Activated T-cell treated with anti-CD3 and anti-CD28 coated beads, Interleukin-2, amount 50 U/mL, for 4 hours (primary cell): ENCODE measurements around the gene NUTM2F. TPM values are rescaled to one million over a fixed set of nuclear protein-coding genes. Genes with fewer than 3 reads are reported as not detected.
"Not testable (repeated sequence)": the region's sequence is repeated elsewhere in the genome, so short reads cannot be mapped to it uniquely, and the experiment has no call there.

Experiments
- ATAC-seq, 2 donors: fragments of 200-7000 bp; cut with Tn5 transposase; one replicate each; pipeline ENCODE4 v1.10.0; 2021
- DNase-seq: peaks from one replicate; pipeline ENCODE4 v3.0.0-alpha.2; 2020
- H3K27me3 Mint-ChIP-seq: one replicate; pipeline ENCODE4 v1.8.0; 2021; ENCODE audit warnings: low read depth, mixed read lengths
- H3K36me3 Mint-ChIP-seq: one replicate; pipeline ENCODE4 v1.8.0; 2022; ENCODE audit warnings: mixed read lengths; ENCODE audit not compliant: insufficient read depth
- H3K4me1 Mint-ChIP-seq: one replicate; pipeline ENCODE4 v1.8.0; 2021; ENCODE audit warnings: low read depth, mixed read lengths
- H3K4me3 Mint-ChIP-seq: one replicate; pipeline ENCODE4 v1.8.0; 2021; ENCODE audit warnings: mild to moderate bottlenecking, moderate library complexity, mixed read lengths
- H3K9me3 Mint-ChIP-seq: one replicate; pipeline ENCODE4 v1.8.0; 2021; ENCODE audit warnings: mixed read lengths
- total RNA-seq, 3 donors: library from RNA; stranded (reverse); gene quantifications; one replicate each; pipeline ENCODE4 v1.2.1, GENCODE V29; 2021

NUTM2F gene
- total RNA-seq, 3 donors from 2014 or later = not detected

DNA sequence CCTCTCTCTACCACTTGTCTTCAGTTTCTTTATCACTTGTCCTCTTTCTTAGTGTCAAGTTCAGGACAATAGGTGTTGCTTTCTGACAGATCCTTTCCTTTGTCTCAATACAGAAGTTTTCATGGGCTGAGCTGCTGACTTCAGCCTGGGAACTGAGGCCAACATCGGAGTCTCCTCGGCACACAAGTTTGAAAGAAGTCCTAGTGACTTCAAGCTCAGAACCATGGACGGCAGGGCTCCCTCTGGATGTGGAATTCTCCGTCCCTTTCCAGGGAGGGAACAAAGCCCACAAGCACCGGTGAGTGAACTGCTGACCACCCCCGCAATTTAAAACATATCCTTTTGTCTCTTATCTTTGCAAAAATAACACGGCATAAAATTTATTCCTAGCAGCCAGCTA is 10.3 kb upstream of the NUTM2F start:
- not testable (repeated sequence) for ATAC-seq, H3K36me3 Mint-ChIP-seq, H3K4me1 Mint-ChIP-seq, H3K9me3 Mint-ChIP-seq, H3K27me3 Mint-ChIP-seq, H3K4me3 Mint-ChIP-seq, DNase-seq

- not testable (repeated sequence) for H3K36me3 Mint-ChIP-seq, H3K4me3 Mint-ChIP-seq, H3K4me1 Mint-ChIP-seq, ATAC-seq, H3K27me3 Mint-ChIP-seq, H3K9me3 Mint-ChIP-seq, DNase-seq
Measured at GRCh38 chr9:94336445-94336844, 8.0 kb upstream of the NUTM2F start.

DNA sequence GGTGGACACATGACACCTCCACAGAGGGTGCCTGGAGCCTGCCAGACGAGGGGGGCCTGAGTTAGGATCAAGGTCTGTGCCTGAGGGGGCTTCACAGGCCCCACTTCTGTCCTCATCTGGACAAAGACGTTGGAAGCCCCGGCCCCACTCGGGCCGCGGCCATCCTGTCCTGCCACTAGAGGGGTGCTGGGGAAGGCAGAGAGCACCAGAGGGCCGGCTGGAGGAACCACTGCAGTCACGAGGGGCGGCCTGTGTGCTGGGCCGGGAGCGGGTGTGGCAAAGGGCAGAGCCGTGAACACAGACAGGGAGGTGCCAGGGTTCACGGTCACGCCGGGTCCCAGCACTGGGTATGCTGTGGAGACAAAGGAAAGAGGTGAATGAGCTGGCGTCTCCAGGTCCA is 2.9 kb downstream of the NUTM2F start:
- H3K9me3 Mint-ChIP-seq, ATAC-seq, H3K36me3 Mint-ChIP-seq, DNase-seq, H3K4me1 Mint-ChIP-seq, H3K4me3 Mint-ChIP-seq, H3K27me3 Mint-ChIP-seq: not testable (repeated sequence)

DNA sequence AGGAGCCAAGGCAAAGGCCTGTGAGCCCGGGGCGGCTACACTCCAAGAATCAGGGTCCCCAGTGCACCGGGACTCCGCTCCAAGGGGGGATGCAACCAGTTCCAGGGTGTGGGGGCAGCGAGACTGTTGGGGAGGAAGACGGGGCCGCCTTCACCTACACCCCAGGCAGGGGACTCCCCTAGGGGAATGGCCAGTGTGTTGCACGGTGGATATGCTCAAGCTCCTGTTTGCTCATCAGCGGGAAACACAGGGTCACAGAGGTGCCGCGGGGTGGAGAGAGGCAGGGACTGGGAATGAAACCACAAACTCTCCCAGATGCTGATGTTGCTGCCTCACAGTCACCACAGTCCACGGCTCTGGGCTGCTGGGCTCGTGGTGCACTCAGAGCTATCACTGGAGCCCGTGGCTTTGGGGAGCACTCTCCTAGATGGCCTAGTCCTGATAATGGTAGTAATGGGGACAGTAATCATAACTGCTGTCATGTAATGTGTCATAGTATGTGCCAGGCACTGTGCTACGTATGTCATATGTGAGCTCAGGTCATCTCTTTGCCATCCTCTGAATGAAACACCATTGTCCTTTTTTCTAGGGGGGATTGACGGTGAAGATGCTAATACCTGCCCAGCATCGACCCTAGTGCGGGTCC is 5.2 kb downstream of the NUTM2F start:
- not testable (repeated sequence) for ATAC-seq, DNase-seq, H3K9me3 Mint-ChIP-seq, H3K4me1 Mint-ChIP-seq, H3K27me3 Mint-ChIP-seq, H3K4me3 Mint-ChIP-seq, H3K36me3 Mint-ChIP-seq

GRCh38 chr9:94322342-94322940 is 6.0 kb downstream of the NUTM2F start:
- H3K27me3 Mint-ChIP-seq, H3K36me3 Mint-ChIP-seq, ATAC-seq, H3K9me3 Mint-ChIP-seq, H3K4me1 Mint-ChIP-seq, DNase-seq, H3K4me3 Mint-ChIP-seq: not testable (repeated sequence)

DNA sequence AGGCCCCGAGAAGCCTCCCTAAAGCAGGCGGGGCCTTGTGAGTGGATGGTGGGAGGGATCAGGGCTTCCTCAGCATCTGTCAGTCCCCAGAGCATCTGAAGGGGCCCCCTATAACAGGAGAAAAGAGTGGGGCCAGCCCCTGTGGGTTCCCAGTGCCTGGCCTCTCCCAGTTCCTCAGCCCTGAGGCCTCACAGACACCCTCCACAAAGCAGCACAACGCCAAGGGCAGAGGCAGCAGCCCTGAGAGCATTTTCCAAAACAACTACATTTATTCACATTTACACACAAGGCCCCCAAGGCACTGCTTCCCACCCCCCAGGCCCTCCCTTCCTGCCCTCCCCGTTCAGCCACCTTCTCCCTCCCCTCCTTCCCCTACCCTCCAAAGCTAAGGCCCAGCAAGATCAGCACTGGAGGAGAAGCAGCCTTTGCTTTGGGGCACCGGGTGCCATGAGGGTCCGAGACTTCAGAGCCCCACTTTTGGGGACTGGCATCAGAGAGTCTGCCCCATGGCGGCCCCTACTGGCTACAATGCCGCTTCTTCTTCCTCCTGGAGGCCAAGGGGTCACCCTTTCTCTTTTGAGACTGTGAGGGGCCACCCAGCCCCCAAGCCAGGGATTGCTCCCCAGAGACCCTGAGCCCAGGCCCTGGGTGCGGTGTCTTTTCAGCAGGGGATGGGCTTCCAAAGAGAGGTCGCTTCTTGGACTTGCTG is 10.3 kb downstream of the NUTM2F start:
- H3K4me1 Mint-ChIP-seq, ATAC-seq, DNase-seq, H3K27me3 Mint-ChIP-seq, H3K9me3 Mint-ChIP-seq, H3K36me3 Mint-ChIP-seq, H3K4me3 Mint-ChIP-seq: not testable (repeated sequence)

DNA sequence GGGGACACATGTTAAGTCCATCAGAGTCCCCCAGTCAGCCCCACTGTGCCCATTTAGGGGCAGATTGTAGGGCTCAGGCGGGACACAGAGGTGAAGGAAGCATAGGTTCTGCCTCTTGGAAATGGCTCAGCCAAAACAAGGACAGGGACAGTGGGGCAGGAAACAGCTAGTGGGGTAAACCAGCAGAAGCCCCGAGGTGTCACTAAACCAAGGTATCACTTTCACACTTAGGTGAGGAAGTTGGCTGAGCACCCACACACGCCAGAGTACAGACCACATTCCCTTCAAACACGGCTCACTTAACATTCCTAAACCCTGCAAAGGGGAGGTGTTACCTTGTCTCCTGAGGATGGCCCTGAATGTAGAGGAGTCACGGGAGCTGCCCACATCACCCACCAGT is 12.2 kb downstream of the NUTM2F start:
- H3K36me3 Mint-ChIP-seq, H3K4me3 Mint-ChIP-seq, H3K9me3 Mint-ChIP-seq, H3K4me1 Mint-ChIP-seq, H3K27me3 Mint-ChIP-seq, DNase-seq: not testable (repeated sequence)
- ATAC-seq = peak in 1 of 2 donors; percentile 62

- not testable (repeated sequence) for H3K9me3 Mint-ChIP-seq, DNase-seq, H3K36me3 Mint-ChIP-seq, H3K4me3 Mint-ChIP-seq, H3K27me3 Mint-ChIP-seq, ATAC-seq, H3K4me1 Mint-ChIP-seq
Measured at GRCh38 chr9:94315034-94315984, 13.1 kb downstream of the NUTM2F start.

GRCh38 chr9:94303321-94303720 is 25.1 kb downstream of the NUTM2F start:
- H3K27me3 Mint-ChIP-seq = no peaks in the 10 kb centered on the region
- no peaks in the 10 kb centered on the region for H3K9me3 Mint-ChIP-seq
- DNase-seq (no peak), ATAC-seq (no peak)
- peaks cover 20% of the 10 kb centered on the region for H3K36me3 Mint-ChIP-seq
- H3K4me3 Mint-ChIP-seq = no peak overlapping the region
- H3K4me1 Mint-ChIP-seq = no peaks in the 10 kb centered on the region

- peaks cover 20% of the 10 kb centered on the region for H3K36me3 Mint-ChIP-seq
- no peak for DNase-seq
- H3K9me3 Mint-ChIP-seq = no peaks in the 10 kb centered on the region
- ATAC-seq = no peak
- no peaks in the 10 kb centered on the region for H3K4me1 Mint-ChIP-seq
- no peaks in the 10 kb centered on the region for H3K27me3 Mint-ChIP-seq
- H3K4me3 Mint-ChIP-seq = no peak overlapping the region
Measured at GRCh38 chr9:94302426-94302825, 26.0 kb downstream of the NUTM2F start.

GRCh38 chr9:94301583-94301982 is 26.9 kb downstream of the NUTM2F start:
- H3K36me3 Mint-ChIP-seq = peaks cover 24% of the 10 kb centered on the region
- no peaks in the 10 kb centered on the region for H3K27me3 Mint-ChIP-seq
- no peaks in the 10 kb centered on the region for H3K4me1 Mint-ChIP-seq
- ATAC-seq (no peak), DNase-seq (no peak)
- no peaks in the 10 kb centered on the region for H3K9me3 Mint-ChIP-seq
- H3K4me3 Mint-ChIP-seq = no peak overlapping the region

DNA sequence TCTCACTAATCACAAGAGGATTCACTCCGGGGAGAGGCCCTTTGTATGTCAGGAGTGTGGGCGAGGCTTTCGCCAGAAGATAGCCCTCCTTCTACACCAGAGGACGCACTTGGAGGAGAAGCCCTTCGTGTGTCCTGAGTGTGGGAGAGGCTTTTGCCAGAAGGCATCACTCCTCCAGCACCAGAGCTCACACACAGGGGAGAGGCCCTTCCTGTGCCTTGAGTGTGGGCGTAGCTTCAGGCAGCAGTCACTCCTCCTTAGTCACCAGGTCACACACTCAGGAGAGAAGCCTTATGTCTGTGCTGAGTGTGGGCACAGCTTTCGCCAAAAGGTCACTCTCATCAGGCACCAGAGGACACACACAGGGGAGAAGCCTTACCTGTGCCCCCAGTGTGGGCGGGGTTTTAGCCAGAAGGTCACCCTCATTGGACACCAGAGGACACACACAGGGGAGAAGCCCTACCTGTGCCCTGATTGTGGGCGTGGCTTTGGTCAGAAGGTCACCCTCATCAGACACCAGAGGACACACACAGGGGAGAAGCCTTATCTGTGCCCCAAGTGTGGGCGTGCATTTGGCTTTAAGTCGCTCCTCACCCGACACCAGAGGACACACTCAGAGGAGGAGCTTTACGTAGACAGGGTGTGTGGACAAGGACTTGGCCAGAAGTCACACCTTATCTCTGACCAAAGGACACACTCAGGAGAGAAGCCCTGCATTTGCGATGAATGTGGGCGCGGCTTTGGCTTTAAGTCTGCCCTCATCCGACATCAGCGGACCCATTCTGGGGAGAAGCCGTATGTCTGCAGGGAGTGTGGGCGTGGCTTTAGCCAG is 27.8 kb downstream of the NUTM2F start:
- Mint-ChIP-seq H3K36me3 (peaks cover 30% of the 10 kb centered on the region), H3K4me3 (no peak overlapping the region), H3K27me3 (no peaks in the 10 kb centered on the region), H3K4me1 (no peaks in the 10 kb centered on the region), H3K9me3 (no peaks in the 10 kb centered on the region)
- ATAC-seq (no peak), DNase-seq (no peak)

DNA sequence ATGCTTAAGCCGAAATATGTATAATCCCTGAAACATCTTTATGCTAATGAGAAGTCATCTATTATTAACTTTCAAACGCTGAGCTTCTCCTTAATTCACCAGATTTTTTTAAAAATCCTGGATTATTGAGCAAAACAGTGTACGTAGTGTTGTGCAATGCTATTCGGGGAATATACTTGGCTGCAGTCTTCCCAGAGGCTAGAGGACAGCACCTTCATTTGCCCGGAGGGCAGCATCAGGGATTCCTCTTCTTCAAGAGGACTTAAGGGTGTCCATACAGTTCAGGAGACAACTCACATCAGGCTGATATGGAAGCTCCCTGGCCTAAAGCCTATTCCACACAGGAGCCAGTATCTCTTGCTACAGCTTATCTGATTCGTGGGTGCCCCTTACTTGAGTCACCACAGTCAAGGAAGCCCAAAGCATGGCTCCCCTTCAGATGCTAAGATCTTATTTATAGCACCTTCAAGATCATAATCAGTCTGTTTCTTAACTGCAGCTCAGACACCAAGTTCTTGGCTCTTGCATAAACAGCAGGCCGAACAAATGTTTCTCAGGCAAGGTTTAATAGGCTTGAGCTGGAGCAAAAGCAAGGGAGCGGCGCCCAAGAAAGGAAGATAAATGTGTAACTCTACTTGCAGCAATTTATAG is 29.4 kb downstream of the NUTM2F start:
- Mint-ChIP-seq H3K27me3 (no peaks in the 10 kb centered on the region), H3K36me3 (peaks cover 30% of the 10 kb centered on the region), H3K4me3 (no peak overlapping the region), H3K4me1 (no peaks in the 10 kb centered on the region), H3K9me3 (no peaks in the 10 kb centered on the region)
- DNase-seq (no peak), ATAC-seq (no peak)
